ENCODE results near the gene MED13L. TPM values are rescaled to one million over a fixed set of nuclear protein-coding genes. Genes with fewer than 3 reads are reported as not detected.
A peak's percentile ranks its signal among the peaks of the same experiment; 100 is the strongest.

MED13L gene
- 35.0 TPM for polyA plus RNA-seq (2012; ENCODE audit: insufficient read depth, insufficient read length, low read depth)

- Histone ChIP-seq H3K36me3 (no peaks in the 10 kb centered on the region; the same call in 1 of the 2 replicates), H3K4me3 (ENCODE audit: low read depth, low read length) (peak within 1 kb of the TSS; percentile 91), H3K9me3 (peaks cover 3% of the 10 kb centered on the region; the same call in 1 of the 2 replicates), H3K27me3 (peaks cover 3% of the 10 kb centered on the region), H3K4me1 (peaks cover 5% of the 10 kb centered on the region; the same call in 1 of the 2 replicates)
- no peak for TF ChIP-seq CTCF (IDR thresholded peaks at IDR 0.05; ENCODE audit: low read depth, low read length)
- peak; percentile 90 for DNase-seq
These were observed at the start of gene MED13L for GRCh38 chr12:116277467-116278278. Gene MED13L (minus strand): TSS chr12:116277693. CDS start chr12:116277131, 562 bp downstream.

DNA sequence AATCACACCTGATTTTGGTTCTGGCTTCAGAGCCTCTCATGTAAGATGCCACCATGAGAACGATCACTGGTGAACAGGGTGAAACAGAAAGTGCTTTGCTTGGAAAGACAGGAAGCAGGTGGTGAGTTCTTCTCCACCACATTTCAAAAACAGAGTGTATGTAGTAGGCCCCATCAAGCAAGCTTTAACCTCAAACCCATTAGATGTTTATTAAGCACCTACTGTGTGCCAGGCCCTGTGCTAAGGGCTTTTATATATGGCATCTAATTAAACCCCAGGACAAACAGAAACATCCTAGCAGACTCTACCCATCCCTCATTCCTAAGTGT is 47.8 kb upstream of the MED13L start:
- H3K4me3 ChIP-seq (ENCODE audit: low read depth, low read length), result no peak overlapping the region
- TF ChIP-seq CTCF (IDR thresholded peaks at IDR 0.05; ENCODE audit: low read depth, low read length), result no peak
- H3K9me3 ChIP-seq, result no peaks in the 10 kb centered on the region
- H3K4me1 ChIP-seq, result no peaks in the 10 kb centered on the region
- no peaks in the 10 kb centered on the region for H3K27me3 ChIP-seq
- no peaks in the 10 kb centered on the region for H3K36me3 ChIP-seq
- no peak for DNase-seq

DNA sequence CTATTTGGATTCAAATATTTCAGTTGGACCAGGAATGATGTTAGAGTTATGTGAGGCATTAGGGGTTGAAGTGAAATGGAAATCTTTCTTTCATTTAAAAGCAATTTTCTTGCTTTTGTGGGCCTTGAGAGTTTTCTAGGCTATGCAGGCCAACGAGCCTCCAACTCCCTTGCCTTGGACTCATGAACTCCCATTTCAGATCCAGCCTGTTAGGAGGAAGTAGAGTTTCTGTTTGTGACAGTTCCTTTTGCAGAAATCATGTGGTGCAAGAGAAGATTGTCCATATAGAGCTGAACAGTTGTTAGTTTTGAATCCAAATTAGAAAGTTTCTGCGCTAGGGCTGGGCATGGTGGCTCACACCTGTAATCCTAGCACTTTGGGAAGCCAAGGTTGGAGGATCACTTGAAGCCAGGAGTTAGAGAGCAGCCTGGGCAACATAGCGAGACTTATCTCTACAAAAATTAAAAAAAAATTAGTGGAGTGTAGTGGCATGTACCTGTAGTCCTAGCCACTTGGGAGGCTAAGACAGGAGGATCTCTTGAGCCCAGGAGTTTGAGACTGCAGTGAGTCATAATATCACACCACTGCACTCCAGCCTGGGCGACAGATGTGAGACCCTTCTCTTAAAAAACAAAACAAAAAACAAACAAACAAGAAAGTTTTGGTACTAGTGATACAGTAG is 47.3 kb upstream of the MED13L start:
- no peak for TF ChIP-seq CTCF (IDR thresholded peaks at IDR 0.05; ENCODE audit: low read depth, low read length)
- Histone ChIP-seq H3K27me3 (no peaks in the 10 kb centered on the region), H3K36me3 (no peaks in the 10 kb centered on the region), H3K4me3 (ENCODE audit: low read depth, low read length) (no peak overlapping the region), H3K4me1 (no peaks in the 10 kb centered on the region), H3K9me3 (no peaks in the 10 kb centered on the region)
- DNase-seq, result no peak

GRCh38 chr12:116323406-116324386 is 46.2 kb upstream of the MED13L start:
- DNase-seq, result no peak
- no peaks in the 10 kb centered on the region for H3K36me3 ChIP-seq
- H3K4me3 ChIP-seq (ENCODE audit: low read depth, low read length), result no peak overlapping the region
- TF ChIP-seq CTCF (IDR thresholded peaks at IDR 0.05; ENCODE audit: low read depth, low read length), result no peak
- H3K27me3 ChIP-seq, result no peaks in the 10 kb centered on the region
- no peaks in the 10 kb centered on the region for H3K9me3 ChIP-seq
- H3K4me1 ChIP-seq, result no peaks in the 10 kb centered on the region

GRCh38 chr12:116321913-116322312 is 44.4 kb upstream of the MED13L start:
- H3K36me3 ChIP-seq, result no peaks in the 10 kb centered on the region
- no peak for DNase-seq
- H3K27me3 ChIP-seq, result no peaks in the 10 kb centered on the region
- H3K4me3 ChIP-seq (ENCODE audit: low read depth, low read length), result no peak overlapping the region
- no peaks in the 10 kb centered on the region for H3K4me1 ChIP-seq
- no peaks in the 10 kb centered on the region for H3K9me3 ChIP-seq
- TF ChIP-seq CTCF (IDR thresholded peaks at IDR 0.05; ENCODE audit: low read depth, low read length), result no peak

All from BE2C (cell line).